ENCODE measurements around the gene UHMK1.

GRCh38 chr1:162530307-162530987, 32.8 kb downstream of the UHMK1 start:
- TF ChIP-seq CTCF (IDR thresholded peaks at IDR 0.05; ENCODE audit: low read depth, low read length) (no peak), MAX (IDR thresholded peaks at IDR 0.05; ENCODE audit: low read depth, low read length) (no peak), POLR2A (IDR thresholded peaks at IDR 0.05; ENCODE audit: extremely low read depth, insufficient read length) (no peak), MYC (IDR thresholded peaks at IDR 0.05; ENCODE audit: low read depth, low read length) (no peak)
